Right atrium auricular region (tissue), 2 donors: ENCODE results near the gene MYADML2. TPM values are rescaled to one million over a fixed set of nuclear protein-coding genes. Genes with fewer than 3 reads are reported as not detected.

Experiments
- DNase-seq: peaks from one replicate; pipeline ENCODE4 v3.0.0-alpha.2; 2019; ENCODE audit warnings: low spot score
- H3K27ac ChIP-seq, 2 donors: fragments of 200-600 bp; sonication (generic); 1 replicate in 1 of 2; 2 replicates in 1 of 2; pipeline ENCODE4 v1.5.1; 2016 to 2019
- H3K27me3 ChIP-seq, 2 donors: fragments of 200-600 bp; sonication (generic); one replicate each; pipeline versions ENCODE4 v1.5.1 to v1.6.0; 2017 to 2019
- H3K36me3 ChIP-seq: fragments of 200-600 bp; sonication (generic); one replicate; pipeline ENCODE4 v1.5.1; 2016
- H3K4me1 ChIP-seq, 2 donors: fragments of 200-600 bp; sonication (generic); one replicate each; pipeline versions ENCODE4 v1.5.1 to v1.6.0; 2017 to 2019
- H3K4me3 ChIP-seq, 2 donors: fragments of 200-600 bp; sonication (generic); 1 replicate in 1 of 2; 2 replicates in 1 of 2; pipeline ENCODE4 v1.5.1; 2017 to 2019; ENCODE audit warnings: mild to moderate bottlenecking in 1 of 2, moderate library complexity in 1 of 2
- H3K9me3 ChIP-seq, 2 donors: fragments of 200-600 bp; sonication (generic); one replicate each; pipeline ENCODE4 v1.5.1; 2019
- total RNA-seq, 2 donors: library from RNA; depleted of rRNA; stranded (reverse); fragments of >200 nt; gene quantifications; one replicate each; pipeline ENCODE4 v1.1.0, GENCODE V29; 2016
- TF ChIP-seq, protein P1 (sequence below), 2 donors: fragments of 200-600 bp; sonication (generic); IDR thresholded peaks; one replicate each; pipeline ENCODE4 v1.5.1; 2019; ENCODE audit warnings: antibody characterized with exemption in 2 of 2

The MYADML2 gene
- total RNA-seq, 2 donors from 2014 or later = 0.55 to 1.4 TPM

DNA sequence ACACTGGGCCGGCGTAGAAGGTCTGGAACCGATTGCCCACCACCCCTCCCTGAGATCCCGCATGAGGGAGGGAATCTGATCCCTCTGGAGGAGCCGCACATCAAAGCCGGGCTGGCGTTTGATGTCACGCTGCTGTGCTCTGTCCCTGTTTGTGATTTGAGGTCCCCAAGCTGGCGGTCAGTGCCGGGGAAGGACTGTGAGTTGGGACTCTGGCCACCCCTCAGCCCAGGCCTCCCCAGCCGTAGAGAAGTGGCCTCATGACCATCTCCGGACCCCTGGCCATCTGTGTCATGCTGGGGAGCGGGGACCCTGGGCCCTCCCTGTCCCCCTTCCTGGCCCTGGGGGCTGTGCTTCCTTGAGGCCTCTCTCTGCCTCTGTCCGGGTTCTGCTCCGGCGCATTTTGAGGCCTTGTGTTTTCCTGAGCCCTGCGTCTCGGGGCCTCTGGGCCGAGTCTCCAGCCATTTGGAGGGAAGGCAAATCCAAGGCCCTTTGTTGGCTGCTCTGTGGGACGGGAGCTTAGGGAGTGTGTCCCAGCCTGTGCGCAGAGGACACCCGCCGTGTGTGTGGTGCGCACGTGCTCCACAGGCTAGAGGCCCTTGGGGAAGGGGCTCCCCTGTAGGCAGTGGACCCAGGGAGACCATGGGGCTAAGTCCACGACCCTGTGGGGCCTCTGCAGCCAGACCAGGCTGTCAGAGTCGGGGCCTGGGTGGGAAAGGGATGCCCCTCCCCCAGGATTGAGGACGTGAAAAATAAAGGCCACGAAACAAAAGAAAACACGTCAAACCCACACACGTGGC, 45.5 kb upstream of the MYADML2 start:
- Histone ChIP-seq H3K4me1 (peaks cover 0 to 21% of the 10 kb centered on the region in 2 donors), H3K27ac (peak overlapping the region; percentile 44 to 72), H3K36me3 (no peaks in the 10 kb centered on the region), H3K27me3 (no peaks in the 10 kb centered on the region), H3K9me3 (no peaks in the 10 kb centered on the region), H3K4me3 (peak overlapping the region in 1 of 2 donors; percentile 27)
- TF ChIP-seq, protein P1, sequence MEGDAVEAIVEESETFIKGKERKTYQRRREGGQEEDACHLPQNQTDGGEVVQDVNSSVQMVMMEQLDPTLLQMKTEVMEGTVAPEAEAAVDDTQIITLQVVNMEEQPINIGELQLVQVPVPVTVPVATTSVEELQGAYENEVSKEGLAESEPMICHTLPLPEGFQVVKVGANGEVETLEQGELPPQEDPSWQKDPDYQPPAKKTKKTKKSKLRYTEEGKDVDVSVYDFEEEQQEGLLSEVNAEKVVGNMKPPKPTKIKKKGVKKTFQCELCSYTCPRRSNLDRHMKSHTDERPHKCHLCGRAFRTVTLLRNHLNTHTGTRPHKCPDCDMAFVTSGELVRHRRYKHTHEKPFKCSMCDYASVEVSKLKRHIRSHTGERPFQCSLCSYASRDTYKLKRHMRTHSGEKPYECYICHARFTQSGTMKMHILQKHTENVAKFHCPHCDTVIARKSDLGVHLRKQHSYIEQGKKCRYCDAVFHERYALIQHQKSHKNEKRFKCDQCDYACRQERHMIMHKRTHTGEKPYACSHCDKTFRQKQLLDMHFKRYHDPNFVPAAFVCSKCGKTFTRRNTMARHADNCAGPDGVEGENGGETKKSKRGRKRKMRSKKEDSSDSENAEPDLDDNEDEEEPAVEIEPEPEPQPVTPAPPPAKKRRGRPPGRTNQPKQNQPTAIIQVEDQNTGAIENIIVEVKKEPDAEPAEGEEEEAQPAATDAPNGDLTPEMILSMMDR (IDR thresholded peaks at IDR 0.05) = no peak
- DNase-seq = no peak

DNA sequence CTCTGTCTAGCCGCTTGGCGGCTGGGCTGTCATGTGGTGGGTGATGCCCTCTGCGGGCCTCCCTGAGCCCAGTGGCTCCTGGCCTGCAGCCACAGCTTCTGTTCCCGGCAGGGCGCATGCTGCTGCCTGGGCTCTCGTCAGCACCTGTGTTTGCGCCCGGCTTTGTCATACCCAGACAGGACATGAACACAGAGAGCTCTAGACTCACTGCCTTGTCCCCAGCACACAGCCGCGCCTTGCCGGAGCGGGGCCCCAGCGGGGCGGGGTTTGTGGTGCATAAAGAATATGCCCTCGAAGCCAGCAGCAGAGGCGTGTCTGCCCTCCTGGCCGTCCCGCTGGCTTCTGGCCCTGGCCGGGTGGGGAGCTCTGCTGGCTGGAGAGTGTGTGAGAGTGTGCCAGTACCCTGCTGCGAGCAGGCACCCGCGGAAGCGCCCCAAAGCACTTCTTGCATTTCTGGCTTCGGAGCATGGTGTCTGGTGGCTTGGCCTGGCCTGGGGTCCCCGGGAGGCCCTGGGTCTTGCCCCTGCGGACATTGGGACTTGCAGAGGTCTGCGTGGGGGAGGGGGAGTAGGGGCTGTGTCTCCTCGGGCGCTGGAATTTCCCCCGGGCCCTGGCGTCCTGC, 44.8 kb upstream of the MYADML2 start:
- peak overlapping the region in 1 of 2 donors; percentile 27 for H3K4me3 ChIP-seq
- DNase-seq = peak; percentile 66
- no peaks in the 10 kb centered on the region for H3K9me3 ChIP-seq
- H3K36me3 ChIP-seq = peaks cover under 1% of the 10 kb centered on the region
- TF ChIP-seq, protein P1 (IDR thresholded peaks at IDR 0.05) = peak in 1 of 2 donors; percentile 12
- H3K27ac ChIP-seq = peak overlapping the region; percentile 44 to 72
- H3K4me1 ChIP-seq = peaks cover 0 to 21% of the 10 kb centered on the region in 2 donors
- no peaks in the 10 kb centered on the region for H3K27me3 ChIP-seq

DNA sequence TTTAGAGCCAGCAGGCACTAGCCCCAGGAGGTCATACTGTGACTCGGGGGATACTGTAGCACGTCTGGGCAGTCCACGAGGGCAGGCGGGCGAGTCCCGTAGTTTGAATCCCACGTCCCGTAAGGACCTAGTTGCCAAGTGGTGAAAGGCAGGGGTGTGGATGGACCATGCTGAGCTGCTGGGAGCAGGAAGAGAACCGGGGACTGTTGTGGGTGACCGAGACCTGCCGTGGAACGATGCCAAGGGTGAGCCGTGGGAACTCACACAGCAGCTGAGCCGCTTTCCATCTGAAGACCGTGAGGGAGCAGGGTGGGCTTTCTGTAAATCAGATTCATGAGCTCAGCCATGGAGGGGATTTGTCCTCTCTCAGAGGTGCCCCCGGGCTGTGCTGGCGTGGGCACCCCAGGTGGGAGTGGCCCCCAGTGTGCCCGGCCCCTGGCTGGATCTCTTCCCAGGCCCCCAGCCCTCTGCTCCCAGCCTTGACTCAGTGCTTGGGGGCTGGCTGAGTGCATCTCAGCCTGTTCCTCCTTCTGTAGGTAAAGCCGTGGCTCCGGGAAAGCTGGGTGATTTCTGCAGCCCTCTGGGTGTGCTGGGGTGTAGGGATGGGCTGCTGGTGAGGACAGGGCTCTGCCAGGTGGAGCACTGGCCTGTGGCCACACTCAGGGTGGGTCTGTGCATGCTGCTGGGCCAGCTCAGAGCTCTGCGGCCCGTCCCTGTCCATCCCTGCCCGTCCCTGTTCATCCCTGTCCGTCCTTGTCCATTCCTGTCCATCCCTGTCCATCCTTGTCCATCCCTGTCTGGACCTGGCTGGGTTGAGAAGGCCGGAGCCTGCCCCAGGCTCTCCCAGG, 44.0 kb upstream of the MYADML2 start:
- TF ChIP-seq, protein P1 (IDR thresholded peaks at IDR 0.05) = no peak
- H3K4me1 ChIP-seq = peaks cover 0 to 21% of the 10 kb centered on the region in 2 donors
- no peaks in the 10 kb centered on the region for H3K27me3 ChIP-seq
- no peak overlapping the region for H3K4me3 ChIP-seq
- peaks cover 8% of the 10 kb centered on the region for H3K36me3 ChIP-seq
- H3K9me3 ChIP-seq = no peaks in the 10 kb centered on the region
- H3K27ac ChIP-seq = peak overlapping the region; percentile 44 to 72
- no peak for DNase-seq

DNA sequence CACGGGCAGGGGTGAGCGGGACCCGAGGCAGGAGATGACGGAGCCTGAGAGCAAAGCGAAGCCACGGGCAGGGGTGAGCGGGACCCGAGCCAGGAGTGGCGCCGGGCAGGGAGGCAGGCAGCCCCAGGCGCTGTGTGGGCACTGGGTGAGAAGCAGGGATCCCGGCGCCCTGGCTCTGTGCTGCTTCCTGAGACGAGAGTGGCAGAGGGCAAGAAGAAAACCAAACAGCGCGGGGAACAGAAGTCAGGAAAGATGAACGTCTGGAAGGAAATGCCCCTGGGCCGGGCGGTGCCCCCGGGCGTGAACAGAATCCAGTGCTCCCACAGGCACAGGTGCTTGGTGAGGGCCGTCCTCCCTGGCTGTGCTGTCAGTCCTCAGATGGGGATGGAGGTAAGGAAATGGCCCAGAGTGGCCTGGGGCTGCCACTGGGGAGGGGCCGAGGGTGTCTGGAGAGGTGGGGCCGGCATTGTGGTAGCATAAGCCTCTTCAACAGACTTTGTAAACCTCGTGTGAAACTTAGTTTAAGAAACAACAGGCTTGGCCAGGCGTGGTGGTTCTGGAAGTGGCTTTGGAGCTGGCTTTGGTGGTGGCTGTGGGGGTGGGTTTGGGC, 40.2 kb upstream of the MYADML2 start:
- TF ChIP-seq, protein P1 (IDR thresholded peaks at IDR 0.05) = no peak
- Histone ChIP-seq H3K4me1 (peaks cover 0 to 15% of the 10 kb centered on the region in 2 donors), H3K36me3 (peaks cover 32% of the 10 kb centered on the region), H3K27ac (no peak overlapping the region), H3K27me3 (no peaks in the 10 kb centered on the region), H3K4me3 (no peak overlapping the region), H3K9me3 (no peaks in the 10 kb centered on the region)
- no peak for DNase-seq

DNA sequence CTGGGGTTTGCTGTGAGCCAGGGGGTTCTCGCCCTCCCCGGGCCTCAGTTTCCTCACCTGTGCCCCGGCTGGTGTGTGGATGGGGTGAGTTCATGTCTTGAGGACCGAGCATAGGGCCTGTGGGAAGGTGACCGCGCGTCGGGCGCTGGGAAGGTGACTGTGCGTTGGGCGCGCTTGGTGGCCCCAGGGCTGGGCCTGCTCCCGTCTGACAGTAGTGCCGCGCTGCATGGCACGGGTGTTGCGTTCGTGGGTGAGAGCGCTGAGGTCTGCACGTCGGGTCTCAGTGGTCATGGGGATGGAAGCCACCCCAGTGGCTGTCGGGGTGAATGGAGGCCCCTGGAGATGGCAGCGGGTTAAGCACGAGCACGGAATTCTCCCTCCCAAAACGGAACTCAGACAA, 39.6 kb upstream of the MYADML2 start:
- Histone ChIP-seq H3K4me1 (peaks cover 0 to 9% of the 10 kb centered on the region in 2 donors), H3K36me3 (peaks cover 32% of the 10 kb centered on the region), H3K4me3 (no peak overlapping the region), H3K27me3 (no peaks in the 10 kb centered on the region), H3K27ac (no peak overlapping the region), H3K9me3 (no peaks in the 10 kb centered on the region)
- no peak for DNase-seq
- TF ChIP-seq, protein P1 (IDR thresholded peaks at IDR 0.05) = no peak
